GM18907 (cell line): ENCODE measurements around the gene FBXL20.

ENCODE experiments used
- ATAC-seq: cut with Tn5 transposase; IDR thresholded peaks from one replicate; pipeline ENCODE4 v1.9.1; 2021; ENCODE audit warnings: mild to moderate bottlenecking, moderate library complexity; ENCODE audit not compliant: unreplicated experiment

Gene FBXL20

GRCh38 chr17:39229274-39229913, 172.0 kb downstream of the FBXL20 start:
- no peak for ATAC-seq

GRCh38 chr17:39227364-39227919, 174.0 kb downstream of the FBXL20 start:
- ATAC-seq: no peak

DNA sequence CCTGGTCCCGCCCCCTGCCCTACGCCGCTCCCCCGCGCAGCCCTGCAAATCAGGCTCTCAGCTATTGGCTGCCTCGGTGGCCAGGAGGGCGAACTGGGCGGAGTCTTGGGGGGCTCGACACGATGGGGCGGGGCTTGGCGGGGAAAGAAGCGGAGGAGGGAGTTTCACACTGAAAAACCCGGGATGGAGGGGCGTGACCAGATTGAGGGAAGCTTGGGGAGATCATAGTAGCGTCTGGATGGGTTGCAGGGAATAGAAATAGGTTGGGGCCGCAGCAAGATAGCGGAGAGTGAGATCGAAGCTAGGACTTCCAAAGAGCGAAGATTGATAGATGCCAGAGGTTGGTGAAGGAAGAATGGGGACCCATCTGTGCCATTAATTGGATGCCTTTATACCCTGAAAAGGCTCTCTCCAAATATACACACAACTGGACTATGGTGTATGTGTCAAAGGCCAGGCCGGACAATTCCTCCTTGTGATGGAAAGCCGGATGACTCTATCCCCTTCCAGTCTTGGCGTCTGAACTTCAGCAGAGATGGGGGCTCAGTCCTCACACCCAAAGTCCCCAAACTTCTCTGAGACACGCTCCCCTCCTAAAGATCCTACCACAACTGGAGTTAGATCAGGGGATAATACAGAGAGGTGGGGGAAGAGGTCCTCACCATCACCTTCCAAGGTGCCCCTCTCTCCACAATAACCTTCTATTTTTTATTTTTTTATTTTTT, 175.3 kb downstream of the FBXL20 start:
- ATAC-seq: no peak

GRCh38 chr17:39225308-39225958, 176.0 kb downstream of the FBXL20 start, which contains the start of gene STAC2:
Gene STAC2, minus strand, starts transcription at chr17:39225945. Its CDS starts 443 bp downstream, at chr17:39225502.
- ATAC-seq: no peak

- no peak for ATAC-seq
Measured at GRCh38 chr17:39224778-39225307, 176.6 kb downstream of the FBXL20 start.

DNA sequence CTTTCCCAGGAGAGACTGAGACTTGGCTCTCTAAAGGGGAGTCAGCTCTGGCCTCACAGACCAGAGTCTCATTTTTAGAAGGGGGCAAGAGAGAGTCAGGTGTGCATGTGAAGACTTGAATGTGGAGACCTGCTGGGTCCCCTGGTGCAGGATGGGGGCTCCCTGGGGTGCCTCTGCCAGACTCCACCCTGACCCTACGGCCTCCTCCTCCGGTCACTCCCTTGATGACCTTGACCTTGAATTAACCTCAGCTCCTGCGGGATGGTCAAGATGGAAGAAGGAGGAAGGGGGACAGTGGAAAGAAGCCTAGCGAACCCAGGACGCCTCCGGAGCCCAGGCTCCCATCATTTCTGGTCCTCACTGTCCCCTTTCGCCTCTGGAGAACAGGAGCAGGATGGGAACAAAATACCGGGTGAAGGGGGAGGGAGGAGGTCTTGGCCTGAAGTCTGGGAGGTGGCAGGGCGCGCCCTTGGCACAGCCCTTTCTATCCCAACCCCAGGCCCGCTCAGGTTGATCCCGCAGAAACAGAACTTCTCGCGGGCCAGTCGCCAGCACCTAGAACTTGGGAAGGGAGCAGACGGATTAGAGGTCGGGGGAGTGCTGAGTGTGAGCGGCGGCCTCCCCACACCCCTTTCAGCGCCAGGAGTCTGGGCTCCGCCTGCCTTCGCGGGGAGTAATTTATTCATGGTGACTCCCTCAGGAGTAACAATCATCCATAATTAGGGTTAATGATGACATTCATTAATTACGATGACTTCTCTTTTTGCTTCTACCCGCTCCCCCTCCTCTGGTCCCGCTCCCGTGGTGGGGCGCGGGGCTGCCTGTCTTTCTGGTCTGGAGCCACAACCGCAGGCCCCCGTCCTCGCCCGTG, 177.3 kb downstream of the FBXL20 start:
- ATAC-seq: no peak

- ATAC-seq: no peak
Measured at GRCh38 chr17:39222866-39223834, 178.3 kb downstream of the FBXL20 start.

GRCh38 chr17:39222151-39222550, 179.3 kb downstream of the FBXL20 start:
- no peak for ATAC-seq

DNA sequence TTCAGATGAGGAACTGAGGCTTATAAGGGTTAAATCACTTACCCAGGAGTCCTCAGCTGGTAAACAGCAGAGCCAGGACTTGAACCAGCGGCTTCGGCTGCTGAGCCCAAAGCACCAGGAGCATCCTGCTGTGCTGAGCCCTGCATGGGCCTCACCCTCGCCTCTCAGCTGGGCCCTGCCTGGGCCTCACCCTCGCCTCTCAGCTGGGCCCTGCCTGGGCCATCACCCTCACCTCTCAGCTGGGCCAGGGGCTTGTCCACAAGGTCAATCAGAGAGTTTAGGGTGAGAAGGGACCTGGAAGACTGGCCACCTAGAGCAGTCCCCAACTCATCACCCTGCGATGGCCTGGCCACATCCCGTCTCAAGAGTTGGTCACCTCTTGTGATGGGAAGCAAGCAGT, 179.9 kb downstream of the FBXL20 start:
- ATAC-seq: no peak

GRCh38 chr17:39219647-39220154, 181.7 kb downstream of the FBXL20 start:
- no peak for ATAC-seq

- no peak for ATAC-seq
Measured at GRCh38 chr17:39218906-39219305, 182.5 kb downstream of the FBXL20 start.

DNA sequence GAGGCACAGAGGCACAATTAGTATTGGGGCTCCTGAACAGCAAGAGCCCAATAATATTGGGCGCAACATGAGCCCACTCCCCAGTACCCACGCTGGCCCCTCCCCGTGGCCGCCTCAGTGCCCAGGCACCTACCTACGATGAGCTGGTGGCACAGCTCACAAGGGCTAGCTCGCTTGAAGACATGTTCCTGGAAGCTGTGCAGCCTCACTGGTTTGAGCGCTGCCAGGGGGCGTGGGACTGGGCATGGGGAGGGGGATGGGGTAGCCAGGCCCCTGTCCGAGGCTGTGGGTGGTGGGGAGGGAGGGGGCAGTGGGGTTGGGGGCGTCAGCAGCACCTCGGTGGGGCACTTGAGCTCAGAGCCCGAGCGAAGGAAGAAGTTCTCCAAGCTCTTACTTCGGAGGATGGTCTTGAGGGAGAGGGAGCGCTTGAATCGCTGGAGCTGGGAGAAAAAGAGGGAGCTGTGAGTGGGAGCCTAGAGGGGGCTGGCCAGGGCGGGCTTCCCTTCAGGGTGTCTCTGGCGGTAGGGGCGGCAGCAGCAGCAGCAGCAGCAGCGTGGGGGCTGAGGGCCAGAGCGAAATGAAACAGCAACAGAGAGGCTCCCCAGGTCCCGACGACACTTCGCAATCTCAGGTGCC, 183.6 kb downstream of the FBXL20 start:
- ATAC-seq: no peak

DNA sequence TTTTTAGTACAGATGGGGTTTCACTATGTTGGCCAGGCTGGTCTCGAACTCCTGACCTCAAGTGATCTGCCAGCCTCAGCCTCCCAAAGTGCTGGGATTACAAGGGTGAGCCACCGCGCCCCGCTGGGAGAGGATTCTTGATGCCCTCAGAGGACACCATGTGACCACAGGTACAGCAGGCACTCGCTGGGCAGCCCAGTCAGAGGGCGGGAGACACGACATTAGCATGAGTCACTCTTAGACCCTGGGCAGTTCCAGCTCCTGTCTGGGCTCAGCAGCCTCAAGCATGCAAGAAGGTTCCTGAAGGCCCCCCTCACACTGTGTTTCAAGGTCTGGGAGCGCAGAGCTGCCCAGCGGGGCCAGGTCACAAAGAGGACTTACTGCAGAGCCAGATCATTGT, 187.6 kb downstream of the FBXL20 start:
- ATAC-seq: no peak

DNA sequence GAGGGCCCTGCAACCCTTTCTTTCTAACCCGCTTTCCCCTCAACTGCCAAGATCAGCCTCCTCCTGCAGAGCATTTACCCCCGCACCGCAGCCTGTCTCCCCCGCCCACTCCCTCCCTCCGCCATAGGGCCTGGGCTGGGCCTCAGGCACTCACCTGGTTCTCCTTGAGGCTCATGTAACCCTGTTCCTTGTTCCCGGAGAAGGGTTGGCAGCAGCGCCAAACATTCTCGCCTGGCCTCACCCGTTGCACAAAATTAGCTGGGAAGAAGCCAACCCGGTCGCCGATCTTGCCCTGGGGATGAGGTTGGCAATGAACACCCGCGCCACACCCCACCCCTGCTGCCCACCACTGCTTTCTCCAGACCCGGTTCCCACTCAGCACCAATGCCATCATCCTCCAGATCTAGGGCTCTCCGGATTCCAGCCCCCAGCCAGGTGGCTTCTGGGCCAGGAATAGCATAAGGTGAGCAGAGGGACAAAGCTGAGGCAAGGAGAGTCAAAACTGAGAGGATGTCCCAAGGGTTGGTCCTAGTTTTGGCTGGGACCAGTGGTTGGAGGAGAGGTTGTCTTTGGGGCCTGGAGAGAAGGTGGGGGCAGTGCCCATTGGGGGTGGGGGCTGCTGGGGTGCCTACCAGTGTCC, 188.5 kb downstream of the FBXL20 start:
- no peak for ATAC-seq

DNA sequence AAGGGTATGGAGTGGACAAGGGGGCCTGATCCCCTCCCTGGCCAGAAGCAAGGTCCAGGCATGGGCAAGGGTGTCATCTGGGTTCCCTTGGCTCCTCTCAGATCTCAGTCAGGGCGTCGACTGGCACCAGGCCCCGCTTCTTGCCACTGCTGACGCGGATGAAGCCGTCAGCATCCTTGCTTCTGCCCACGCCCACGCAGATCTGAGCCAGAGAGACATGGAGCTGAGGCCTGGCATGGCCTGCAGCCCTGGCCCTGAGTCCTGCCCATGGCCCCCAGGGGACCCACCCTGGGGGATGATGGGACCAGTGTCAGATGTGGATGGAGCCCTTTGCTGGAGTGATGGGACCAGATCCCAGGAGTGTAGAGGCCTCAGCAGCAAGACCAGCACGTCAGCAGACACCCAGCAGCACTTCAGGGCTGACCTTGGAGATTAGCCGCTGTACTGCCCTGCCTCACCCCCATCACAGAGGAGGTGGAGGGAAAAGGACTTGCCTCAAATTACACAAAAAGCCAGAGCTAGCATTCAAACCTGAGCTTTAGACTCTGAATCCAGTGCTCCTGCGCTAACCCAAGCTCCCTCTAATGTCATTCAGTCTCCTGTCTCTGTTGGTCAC, 189.1 kb downstream of the FBXL20 start:
- ATAC-seq: no peak

DNA sequence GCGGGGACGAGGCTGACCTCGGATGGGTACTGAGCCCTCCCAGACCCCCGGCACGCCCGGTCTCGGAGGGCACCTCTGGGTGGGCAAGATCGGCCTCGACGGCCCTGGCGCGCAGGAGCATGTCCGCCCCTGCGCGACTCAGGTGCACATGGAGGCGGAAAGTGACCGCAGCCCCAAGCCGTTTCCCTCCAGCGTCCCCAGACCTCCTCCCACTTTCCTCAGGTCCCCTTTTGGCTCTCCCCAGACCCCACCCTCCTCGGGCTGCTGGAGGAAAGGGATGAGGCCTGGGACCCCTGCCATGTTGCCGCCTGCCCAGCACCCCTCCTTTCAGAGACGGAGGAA, 191.4 kb downstream of the FBXL20 start:
- no peak for ATAC-seq

DNA sequence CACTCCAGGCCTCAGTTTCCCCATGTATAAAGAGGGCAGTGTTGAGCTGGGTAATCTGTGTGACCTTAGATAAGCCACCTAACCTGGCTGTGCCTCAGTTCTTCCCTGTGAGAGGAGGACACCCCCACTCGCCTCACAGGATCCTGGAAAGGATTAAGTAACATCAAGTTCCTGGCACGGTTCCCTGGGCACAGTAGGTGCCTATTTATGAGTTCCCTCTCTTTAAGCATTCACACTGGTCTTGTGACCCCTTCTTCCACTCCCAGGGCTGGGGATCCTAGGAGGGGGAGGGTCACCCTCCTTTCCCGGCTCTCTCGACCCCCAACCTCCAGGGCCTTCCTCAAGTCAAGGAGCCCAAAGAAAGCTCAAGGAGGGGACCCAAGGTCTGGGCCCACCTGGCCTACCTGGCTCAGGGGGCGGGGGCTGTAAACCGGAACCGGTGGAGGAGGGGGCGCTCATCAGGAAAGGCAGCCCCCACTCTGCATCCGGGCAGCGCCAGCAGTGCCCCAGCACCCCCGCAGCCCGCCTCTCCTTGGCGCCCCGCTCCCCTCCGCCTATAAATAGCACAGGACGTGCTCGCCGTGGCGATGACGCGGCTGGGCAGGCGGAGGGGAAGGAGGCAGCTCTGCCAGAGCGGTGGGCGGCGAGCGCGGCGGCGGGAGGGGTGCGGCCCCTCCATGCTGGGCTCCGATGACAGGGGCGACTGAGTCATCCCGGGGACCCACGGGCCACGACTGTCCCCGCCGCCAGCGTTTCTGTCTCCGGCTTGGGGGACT, 191.9 kb downstream of the FBXL20 start:
- no peak for ATAC-seq
